GM21576 (cell line): ENCODE results near the gene GIPR.
A peak's percentile ranks its signal among the peaks of the same experiment; 100 is the strongest.
"Not testable (repeated sequence)": the region's sequence is repeated elsewhere in the genome, so short reads cannot be mapped to it uniquely, and the experiment has no call there.

Source experiments
- ATAC-seq: cut with Tn5 transposase; IDR thresholded peaks from one replicate; pipeline ENCODE4 v1.9.1; 2021; ENCODE audit warnings: mild to moderate bottlenecking, moderate library complexity; ENCODE audit not compliant: unreplicated experiment

The GIPR gene

DNA sequence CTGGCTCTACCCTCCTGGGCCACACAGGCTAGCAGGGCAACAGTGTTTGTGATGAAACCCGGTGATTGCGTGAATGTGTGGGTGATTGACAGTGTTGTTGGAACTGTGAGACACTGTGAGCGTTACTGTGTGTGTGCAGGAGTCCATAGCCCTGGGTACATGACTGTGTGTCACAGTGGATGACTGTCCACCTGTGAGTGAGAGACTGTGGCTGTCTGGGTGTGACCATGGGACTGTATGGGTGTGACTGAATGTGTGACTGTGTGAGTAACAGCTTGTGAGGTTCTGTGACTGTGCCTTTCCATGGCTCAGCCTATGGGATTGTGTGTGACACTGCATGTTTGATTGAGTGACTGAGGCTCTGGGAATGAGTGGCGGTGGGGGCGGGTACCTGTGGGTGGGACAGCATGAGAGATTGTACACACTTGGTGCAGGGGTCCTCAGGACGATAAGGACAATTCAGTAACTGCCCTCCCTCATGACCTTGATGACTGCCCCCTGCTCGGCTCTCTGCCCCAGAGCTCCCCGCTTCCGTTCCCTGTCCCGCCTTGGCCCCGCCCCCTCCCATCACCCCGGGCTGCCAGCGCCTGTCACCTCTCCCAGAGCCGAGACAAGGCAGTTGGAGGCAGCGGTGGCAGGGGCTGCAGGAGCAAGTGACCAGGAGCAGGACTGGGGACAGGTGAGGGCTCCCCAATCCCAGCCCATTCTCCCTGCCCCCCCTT, at the start of gene GIPR:
Gene GIPR (plus strand): TSS at position 602 of the 722 bp plus-strand sequence. CDS start 1,300 bp downstream, outside the sequence.
- no peak for ATAC-seq

GRCh38 chr19:45621389-45621788, 46.6 kb upstream of the GIPR start:
- ATAC-seq = no peak

- no peak for ATAC-seq
These were observed 46.0 kb upstream of the GIPR start for GRCh38 chr19:45621976-45622503.

DNA sequence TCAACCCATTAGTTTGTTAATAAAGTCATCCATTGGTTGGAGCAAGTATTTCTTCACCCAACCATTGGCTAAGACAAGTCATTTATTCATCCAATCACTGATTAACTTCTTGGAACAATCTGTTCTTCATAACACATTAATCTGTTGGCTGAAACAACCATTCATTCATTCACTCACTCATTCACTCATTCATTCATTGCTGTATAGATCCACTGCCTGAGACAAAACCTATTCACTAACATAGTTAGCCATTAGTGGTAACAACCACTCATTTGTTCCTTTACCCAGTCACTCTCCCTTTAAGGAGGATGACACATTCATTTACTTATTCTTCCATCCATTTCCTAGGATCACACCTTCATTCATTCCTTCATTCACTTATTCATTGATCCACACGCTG, 44.0 kb upstream of the GIPR start:
- ATAC-seq = no peak

GRCh38 chr19:45628219-45628618, 39.8 kb upstream of the GIPR start:
- ATAC-seq = not testable (repeated sequence)

GRCh38 chr19:45629704-45630103, 38.3 kb upstream of the GIPR start:
- no peak for ATAC-seq

DNA sequence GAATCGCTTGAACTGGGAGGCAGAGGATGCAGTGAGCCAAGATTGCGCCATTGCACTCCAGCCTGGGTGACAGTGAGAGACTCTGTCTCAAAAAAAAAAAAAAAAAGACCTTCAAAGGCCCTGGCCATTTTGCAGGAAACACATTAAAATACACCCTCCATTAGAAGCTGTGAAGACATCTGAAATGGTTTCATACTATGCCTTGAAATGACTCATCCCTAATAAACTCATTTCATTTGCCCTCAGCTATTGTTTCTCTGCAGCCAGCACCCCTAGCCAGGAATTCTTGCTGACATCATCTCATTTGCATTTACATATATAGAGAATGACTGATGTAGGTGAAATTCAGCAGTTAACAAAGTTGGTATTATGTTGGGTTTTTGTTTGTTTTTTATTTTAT, 37.6 kb upstream of the GIPR start:
- ATAC-seq = no peak

DNA sequence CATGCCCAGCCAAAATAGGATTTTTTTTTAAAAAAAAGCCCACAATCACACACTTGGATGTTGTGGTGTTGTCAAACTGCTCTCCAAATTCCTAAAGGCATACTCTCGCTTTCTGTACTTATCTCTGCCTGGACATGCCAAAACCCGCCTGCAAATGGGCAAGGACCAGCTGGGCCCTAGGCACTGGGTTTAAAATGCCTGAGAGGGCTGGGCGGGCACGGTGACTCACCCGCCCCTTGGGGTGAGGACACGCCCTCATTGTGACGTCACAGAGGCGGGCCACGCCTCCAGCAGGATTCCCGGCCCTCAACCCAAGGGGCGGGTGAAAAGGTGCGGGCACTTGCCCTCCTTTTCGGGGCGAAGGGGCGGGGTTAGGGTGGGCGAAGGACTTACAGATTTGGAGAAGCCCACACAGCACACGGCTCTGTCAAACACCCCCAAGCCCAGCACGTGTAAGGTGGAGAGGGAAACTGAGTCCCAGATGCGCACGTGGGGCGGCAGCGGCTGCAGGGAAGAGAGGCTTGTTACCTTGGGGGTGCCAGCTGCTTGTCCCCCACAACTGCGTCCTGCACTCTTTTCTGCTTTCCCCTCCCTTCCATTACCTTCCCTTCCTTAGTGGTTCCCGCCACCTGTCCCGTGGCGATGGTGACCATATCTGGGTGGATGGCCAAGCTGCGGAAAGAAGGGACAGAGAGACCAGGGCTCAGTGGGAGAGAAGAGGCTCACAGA, 35.4 kb upstream of the GIPR start:
- ATAC-seq = no peak

- ATAC-seq = no peak
These were observed 31.7 kb upstream of the GIPR start for GRCh38 chr19:45636275-45636674.

DNA sequence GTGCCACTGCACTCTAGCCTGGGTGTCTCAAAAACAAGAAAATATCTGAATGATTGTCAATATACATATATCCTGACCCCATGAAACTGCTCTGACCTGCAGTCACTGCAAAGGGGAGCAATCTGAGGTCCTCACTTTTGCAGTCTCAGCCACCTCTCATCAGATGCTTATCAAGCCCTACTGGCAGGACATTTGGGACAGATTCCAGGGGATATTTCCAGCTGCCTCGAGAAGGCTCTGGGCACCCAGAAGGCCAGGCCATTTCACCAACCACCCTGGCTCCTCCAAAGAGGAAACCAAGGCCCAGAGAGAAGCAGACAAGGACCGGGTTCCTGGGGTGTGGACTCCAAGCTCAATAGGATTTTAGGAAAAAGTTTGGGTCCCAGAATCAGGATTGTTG, 31.1 kb upstream of the GIPR start:
- no peak for ATAC-seq

DNA sequence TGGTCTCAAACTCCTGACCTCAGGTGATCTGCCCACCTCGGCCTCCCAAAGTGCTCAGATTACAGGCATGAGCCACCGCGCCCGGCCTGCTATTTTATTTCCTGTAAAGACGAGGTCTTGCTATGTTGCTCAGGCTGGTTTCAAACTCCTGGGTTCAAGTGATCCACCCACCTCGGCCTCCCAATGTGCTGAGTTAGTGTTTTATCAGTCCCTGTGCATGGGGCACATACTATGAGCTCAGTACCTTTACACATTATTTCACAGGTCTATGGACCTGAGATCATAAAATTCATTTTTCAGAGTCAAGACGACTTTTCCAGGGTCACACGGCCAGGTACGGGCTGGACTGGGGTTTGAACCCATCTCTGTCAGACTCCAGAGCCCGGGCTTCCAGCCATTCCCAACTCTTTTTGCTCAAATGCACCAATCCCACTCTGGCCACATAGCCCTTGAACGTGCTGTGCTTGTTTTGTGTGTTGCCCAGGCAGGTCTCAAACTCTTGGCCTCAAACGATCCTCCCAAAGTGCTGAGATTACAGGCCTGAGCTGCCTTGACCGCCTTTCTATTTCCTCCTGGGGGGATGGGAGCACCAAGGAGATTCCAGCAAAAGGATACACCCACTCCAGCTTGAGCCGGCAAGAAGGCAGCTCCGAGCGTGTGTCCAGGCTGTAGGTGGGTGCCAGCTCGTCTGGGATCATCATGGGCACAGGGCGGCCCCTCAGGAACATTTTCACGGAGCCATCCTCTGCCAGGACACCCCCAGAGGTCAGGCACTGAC, 29.9 kb upstream of the GIPR start:
- no peak for ATAC-seq

GRCh38 chr19:45638930-45639729, 28.9 kb upstream of the GIPR start, which contains the start of gene EML2:
EML2 (minus strand) TSS chr19:45639397; CDS start chr19:45639376, 21 bp downstream.
- ATAC-seq = no peak

DNA sequence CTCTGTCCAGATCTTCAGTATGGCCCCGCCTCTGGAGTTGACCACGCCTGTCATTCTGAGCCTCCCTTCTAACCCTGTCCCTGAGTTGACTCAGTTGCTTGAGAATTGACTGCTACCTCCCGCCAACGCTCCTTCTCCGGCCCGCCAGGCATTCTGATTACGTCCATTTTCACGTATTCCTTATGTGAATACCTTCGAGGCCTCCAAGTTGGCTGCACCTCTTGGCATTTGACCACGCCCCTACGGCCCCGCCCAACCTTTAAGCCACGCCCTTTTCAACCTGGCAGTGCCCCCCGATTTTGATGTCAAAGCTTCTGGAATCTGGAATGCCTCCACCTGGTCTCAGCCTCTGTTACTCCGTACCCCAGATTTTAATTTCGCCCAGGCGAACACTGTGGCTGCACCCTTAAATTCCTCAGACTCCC, 27.2 kb upstream of the GIPR start:
- ATAC-seq = no peak

DNA sequence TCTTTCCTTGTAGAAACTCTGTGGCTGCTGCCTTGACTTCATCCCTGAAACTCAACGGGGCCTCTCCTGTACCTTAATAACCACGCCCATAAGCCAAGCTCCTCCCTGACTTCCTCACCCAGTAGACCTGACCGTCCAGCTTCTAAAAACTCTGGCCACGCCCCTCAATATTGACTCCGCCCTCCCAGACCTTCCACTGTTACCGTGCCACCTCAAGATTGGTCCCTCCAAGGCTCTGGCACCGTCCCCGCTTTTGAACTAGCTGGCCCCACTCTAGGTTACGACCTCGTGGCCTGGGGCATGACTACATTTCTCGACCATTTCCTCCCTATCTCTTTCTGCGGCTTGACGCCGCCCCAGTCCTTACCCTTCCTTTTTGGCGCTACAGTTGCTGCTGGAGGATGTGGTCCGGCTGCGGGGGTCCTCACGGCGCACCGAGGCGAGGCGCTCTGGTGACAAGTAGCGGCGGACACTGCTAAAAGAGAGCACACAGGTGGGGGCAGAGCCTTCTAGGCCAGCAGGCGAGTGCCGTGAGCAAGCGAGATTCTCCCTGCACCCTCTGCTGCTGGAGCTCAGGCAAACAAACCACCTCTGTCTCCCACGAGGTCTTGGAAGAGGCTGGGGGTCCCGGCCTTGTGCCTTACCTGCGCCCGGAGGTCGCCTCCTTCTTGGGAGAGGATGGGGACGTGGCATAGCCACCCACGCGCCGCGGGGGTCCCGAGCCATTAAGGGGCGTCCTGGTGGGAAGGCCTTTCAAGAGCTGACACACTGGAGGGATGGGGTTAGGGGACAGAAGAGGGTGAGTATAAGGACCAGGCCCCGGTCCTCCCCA, 26.5 kb upstream of the GIPR start:
- peak; percentile 42 for ATAC-seq

DNA sequence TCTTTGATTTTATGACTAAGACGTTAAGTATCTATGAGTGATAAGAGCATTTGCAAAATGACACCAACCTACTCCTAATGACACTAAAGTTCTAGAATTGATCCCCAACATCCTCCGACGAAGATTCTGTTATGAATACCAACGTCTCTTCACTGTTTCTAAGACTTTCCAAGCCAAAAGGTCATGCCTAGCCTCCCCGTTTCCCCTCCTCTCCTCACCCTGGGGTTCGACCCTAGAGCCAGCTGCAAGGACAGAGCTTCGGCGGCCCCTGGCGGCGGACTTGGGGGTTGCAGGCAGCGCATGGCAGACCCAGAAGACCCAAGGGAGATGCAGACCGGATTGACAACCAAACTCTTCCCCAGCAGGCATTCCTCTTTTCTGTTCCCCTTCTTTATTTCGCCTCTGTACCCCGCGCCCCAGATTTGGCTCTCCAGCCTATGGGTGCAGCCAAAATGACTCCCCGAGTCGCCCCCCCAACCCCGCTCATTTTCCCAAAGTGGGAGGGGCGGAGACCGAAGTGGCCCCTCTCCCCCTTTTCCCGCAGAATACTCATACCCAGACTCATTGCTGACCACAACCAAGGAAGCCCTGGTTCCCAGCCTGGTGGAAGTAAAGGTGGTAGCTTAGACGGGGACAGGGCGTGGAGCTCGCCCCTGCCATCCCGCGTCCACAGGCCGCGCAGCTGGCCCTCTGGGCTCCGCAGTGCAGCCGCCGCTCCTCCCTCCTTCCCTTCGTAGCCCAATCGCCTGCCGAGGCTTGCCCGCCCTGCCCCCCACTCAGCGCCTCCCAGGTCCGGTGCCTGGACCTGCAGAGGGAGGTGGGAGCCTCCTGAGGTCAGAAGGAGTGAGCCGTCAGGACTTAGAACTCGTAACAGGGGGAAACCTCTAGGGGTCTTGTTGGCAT, 24.7 kb upstream of the GIPR start:
- ATAC-seq = peak; percentile 26

GRCh38 chr19:45643927-45644771, 23.9 kb upstream of the GIPR start:
- ATAC-seq = no peak

- no peak for ATAC-seq
These were observed 22.9 kb upstream of the GIPR start for GRCh38 chr19:45645068-45645630.
